ENCODE measurements around the gene ATXN7L1. TPM values are rescaled to one million over a fixed set of nuclear protein-coding genes. Genes with fewer than 3 reads are reported as not detected.

ATXN7L1 gene
- total RNA-seq, 1 experiment from 2014 or later, result 24.3 TPM

DNA sequence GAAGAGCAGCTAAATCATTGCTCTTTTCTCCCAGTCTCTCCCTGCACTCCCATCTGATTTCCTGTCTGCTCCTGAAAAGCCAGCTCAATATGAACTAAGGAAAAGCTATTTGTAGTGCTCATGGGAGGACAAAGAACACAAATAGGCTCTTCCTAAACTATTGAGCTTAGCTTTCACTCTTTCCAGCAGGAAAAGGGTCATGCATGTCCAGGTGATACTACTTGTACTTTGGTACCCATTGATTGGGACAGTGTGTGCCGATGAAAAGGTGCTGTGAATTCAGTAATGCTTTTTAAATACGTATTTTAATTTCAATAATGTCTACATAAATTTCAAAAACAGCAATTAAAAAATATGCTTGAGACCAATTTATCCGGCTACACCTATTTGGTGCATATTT is 37.5 kb upstream of the ATXN7L1 start:
- no peaks in the 10 kb centered on the region for H3K27me3 ChIP-seq (ENCODE audit: insufficient read depth, low read length)
- no peak overlapping the region for H3K18ac ChIP-seq (ENCODE audit: insufficient read length, low read depth, low read length)
- no peak overlapping the region for H3K56ac ChIP-seq (ENCODE audit: insufficient read length, low read depth, low read length)
- no peaks in the 10 kb centered on the region for H3K23me2 ChIP-seq (ENCODE audit: insufficient read length, low read depth, low read length, poor library complexity, severe bottlenecking)
- H4K20me1 ChIP-seq (ENCODE audit: control insufficient read depth, insufficient read depth, insufficient read length), result no peaks in the 10 kb centered on the region
- Mint-ChIP-seq H3K4me3 (no peak overlapping the region), H3K9me3 (peaks cover 11 to 12% of the 10 kb centered on the region in 2 experiments), H3K4me1 (peaks cover 0 to 2% of the 10 kb centered on the region in 2 experiments; a peak in 1 of 4 replicates), H3K27me3 (ENCODE audit: low read depth) (no peaks in the 10 kb centered on the region), H3K27ac (no peak overlapping the region), H3K36me3 (ENCODE audit: insufficient read depth in 1 of 3, low read depth in 3 of 3) (peaks cover 21 to 26% (median 23%) of the 10 kb centered on the region in 3 experiments)
- no peak overlapping the region for H2AK5ac ChIP-seq (ENCODE audit: insufficient read length, low read length)
- no peak overlapping the region for H3K14ac ChIP-seq (ENCODE audit: insufficient read depth, low read length)
- H4K8ac ChIP-seq (replicated peaks; ENCODE audit: insufficient read length, low read depth, low read length), result no peak overlapping the region
- no peak overlapping the region for H3K27ac ChIP-seq (ENCODE audit: insufficient read length, low read depth, low read length)
- no peak overlapping the region for H2BK20ac ChIP-seq (ENCODE audit: low read depth, low read length, poor library complexity, severe bottlenecking)
- H3K9ac ChIP-seq (ENCODE audit: extremely low read depth, insufficient read length, low read length), result no peak overlapping the region
- no peak overlapping the region for H2BK15ac ChIP-seq (ENCODE audit: low read depth, low read length)
- peaks cover 4% of the 10 kb centered on the region for H3K9me3 ChIP-seq (ENCODE audit: control insufficient read depth, low read depth, low read length)
- H2AFZ ChIP-seq (ENCODE audit: low read length), result no peak overlapping the region
- no CpG with 5 or more reads among the region's 3 CpGs for WGBS (ENCODE audit: extremely low coverage, insufficient read length, low lambda C conversion rate)
- TF ChIP-seq, protein P1, sequence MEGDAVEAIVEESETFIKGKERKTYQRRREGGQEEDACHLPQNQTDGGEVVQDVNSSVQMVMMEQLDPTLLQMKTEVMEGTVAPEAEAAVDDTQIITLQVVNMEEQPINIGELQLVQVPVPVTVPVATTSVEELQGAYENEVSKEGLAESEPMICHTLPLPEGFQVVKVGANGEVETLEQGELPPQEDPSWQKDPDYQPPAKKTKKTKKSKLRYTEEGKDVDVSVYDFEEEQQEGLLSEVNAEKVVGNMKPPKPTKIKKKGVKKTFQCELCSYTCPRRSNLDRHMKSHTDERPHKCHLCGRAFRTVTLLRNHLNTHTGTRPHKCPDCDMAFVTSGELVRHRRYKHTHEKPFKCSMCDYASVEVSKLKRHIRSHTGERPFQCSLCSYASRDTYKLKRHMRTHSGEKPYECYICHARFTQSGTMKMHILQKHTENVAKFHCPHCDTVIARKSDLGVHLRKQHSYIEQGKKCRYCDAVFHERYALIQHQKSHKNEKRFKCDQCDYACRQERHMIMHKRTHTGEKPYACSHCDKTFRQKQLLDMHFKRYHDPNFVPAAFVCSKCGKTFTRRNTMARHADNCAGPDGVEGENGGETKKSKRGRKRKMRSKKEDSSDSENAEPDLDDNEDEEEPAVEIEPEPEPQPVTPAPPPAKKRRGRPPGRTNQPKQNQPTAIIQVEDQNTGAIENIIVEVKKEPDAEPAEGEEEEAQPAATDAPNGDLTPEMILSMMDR (conservative IDR thresholded peaks at IDR 0.05), result no peak
- no peak overlapping the region for H4K5ac ChIP-seq (ENCODE audit: insufficient read length, low read depth, low read length)
- no peaks in the 10 kb centered on the region; the same call in 1 of the 2 replicates for H3K4me1 ChIP-seq (ENCODE audit: insufficient read depth, low read length)
- no peak overlapping the region for H2BK5ac ChIP-seq (ENCODE audit: insufficient read length, low read length)
- no peak overlapping the region for H4K91ac ChIP-seq (ENCODE audit: insufficient read length, low read depth, low read length)
- no peak for DNase-seq
- no peak overlapping the region for H3K4ac ChIP-seq (ENCODE audit: low read depth, low read length)
- H2BK120ac ChIP-seq (ENCODE audit: low read depth, low read length, poor library complexity, severe bottlenecking), result no peak overlapping the region
- H3K4me2 ChIP-seq (ENCODE audit: insufficient read depth, insufficient read length, low read length), result no peak overlapping the region
- H2BK12ac ChIP-seq (ENCODE audit: insufficient read length, low read depth, low read length), result no peak overlapping the region
- H3T11ph ChIP-seq (ENCODE audit: low read length), result no peak overlapping the region
- H3K23ac ChIP-seq (ENCODE audit: insufficient read length, low read depth, low read length), result no peak overlapping the region
- no peaks in the 10 kb centered on the region for H3K79me1 ChIP-seq (ENCODE audit: insufficient read depth, low read depth, low read length, poor library complexity, severe bottlenecking)
- no peaks in the 10 kb centered on the region; the same call in 1 of the 2 replicates for H3K79me2 ChIP-seq (ENCODE audit: insufficient read depth, low read length)
